SK-N-SH (cell line): ENCODE measurements around the gene TMEM14B.

Experiments used
- CHD2 ChIP-seq: fragments of 150-350 bp; IDR thresholded peaks from 2 replicates; pipeline ENCODE4 v1.6.1; 2018; ENCODE audit warnings: low read length; ENCODE audit not compliant: partially characterized antibody
- CTCF ChIP-seq: fragments of 200-600 bp; sonication (generic); IDR thresholded peaks from 2 replicates; pipeline ENCODE4 v1.6.1; 2017; ENCODE audit warnings: antibody characterized with exemption, mild to moderate bottlenecking, moderate library complexity
- EP300 ChIP-seq, 2 experiments: IDR thresholded peaks; 2 replicates each; pipeline versions ENCODE4 v1.4.0 to v1.6.1; 2012; ENCODE audit warnings: borderline replicate concordance in 1 of 2, low read depth in 1 of 2, low read length in 1 of 2
- MXI1 ChIP-seq: IDR thresholded peaks from 2 replicates; pipeline ENCODE4 v1.6.1; 2012; ENCODE audit warnings: mild to moderate bottlenecking, low read depth, low read length, improper control_type of control experiment
- POLR2AphosphoS5 ChIP-seq: IDR thresholded peaks from 2 replicates; pipeline ENCODE4 v1.6.1; 2012; ENCODE audit warnings: low read depth, low read length
- SIN3A ChIP-seq: IDR thresholded peaks from 2 replicates; pipeline ENCODE4 v1.6.1; 2012; ENCODE audit warnings: low read depth, mild to moderate bottlenecking, low read length, moderate library complexity, borderline replicate concordance
- SMC3 ChIP-seq: IDR thresholded peaks from 2 replicates; pipeline ENCODE4 v1.6.1; 2012; ENCODE audit warnings: low read depth, low read length, improper control_type of control experiment
- TCF12 ChIP-seq: IDR thresholded peaks from 2 replicates; pipeline ENCODE4 v1.4.0; 2012
- TEAD4 ChIP-seq: IDR thresholded peaks from 2 replicates; pipeline ENCODE4 v1.4.0; 2012; ENCODE audit warnings: mild to moderate bottlenecking, borderline replicate concordance; ENCODE audit not compliant: insufficient read depth
- USF2 ChIP-seq: fragments of 150-350 bp; IDR thresholded peaks from 2 replicates; pipeline ENCODE4 v1.6.1; 2017; ENCODE audit warnings: antibody characterized with exemption, low read length, low read depth, borderline replicate concordance
- YY1 ChIP-seq: IDR thresholded peaks from 2 replicates; pipeline ENCODE4 v1.4.0; 2012; ENCODE audit warnings: low read depth, mild to moderate bottlenecking
- TF ChIP-seq, protein P1 (sequence below): IDR thresholded peaks from 2 replicates; pipeline ENCODE4 v1.4.0; 2012; ENCODE audit warnings: low read depth, borderline replicate concordance

- TF ChIP-seq CTCF (no peak), SIN3A (no peak), EP300 (IDR thresholded peaks at IDR 0.05; ENCODE audit: borderline replicate concordance in 1 of 2, low read depth in 1 of 2, low read length in 1 of 2) (no peak), TCF12 (no peak), USF2 (no peak), SMC3 (no peak), POLR2AphosphoS5 (no peak), TEAD4 (no peak), CHD2 (no peak), YY1 (no peak), MXI1 (no peak)
- TF ChIP-seq, protein P1, sequence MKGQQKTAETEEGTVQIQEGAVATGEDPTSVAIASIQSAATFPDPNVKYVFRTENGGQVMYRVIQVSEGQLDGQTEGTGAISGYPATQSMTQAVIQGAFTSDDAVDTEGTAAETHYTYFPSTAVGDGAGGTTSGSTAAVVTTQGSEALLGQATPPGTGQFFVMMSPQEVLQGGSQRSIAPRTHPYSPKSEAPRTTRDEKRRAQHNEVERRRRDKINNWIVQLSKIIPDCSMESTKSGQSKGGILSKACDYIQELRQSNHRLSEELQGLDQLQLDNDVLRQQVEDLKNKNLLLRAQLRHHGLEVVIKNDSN = no peak
Observed at GRCh38 chr6:10745116-10745515, 2.5 kb upstream of the TMEM14B start.
